Measurements from ENCODE around the gene KRTAP12-1. TPM values are rescaled to one million over a fixed set of nuclear protein-coding genes. Genes with fewer than 3 reads are reported as not detected.
A peak's percentile ranks its signal among the peaks of the same experiment; 100 is the strongest.

Gene KRTAP12-1
- total RNA-seq, 1 donor from 2014 or later: not detected

DNA sequence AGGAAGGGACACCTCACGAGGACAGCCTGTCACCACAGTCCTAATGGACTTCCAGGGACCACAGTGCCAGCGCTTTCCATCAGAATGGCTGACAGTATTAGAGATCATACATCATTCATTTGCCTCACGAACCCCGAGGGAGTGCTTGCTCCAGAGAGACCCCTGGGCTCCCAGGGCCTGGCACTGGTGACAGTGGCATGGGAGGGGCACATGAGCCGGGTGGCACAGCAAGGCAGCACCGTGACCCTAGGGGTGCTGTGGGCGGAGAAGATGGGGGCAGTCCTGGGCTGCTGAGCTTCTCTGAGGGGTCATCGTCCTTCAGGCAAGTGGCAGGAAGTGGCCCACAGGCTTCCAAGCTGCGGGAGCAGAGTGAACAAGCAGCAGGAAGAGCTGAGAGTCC, 45.8 kb upstream of the KRTAP12-1 start:
- no peak overlapping the region for H3K4me3 ChIP-seq (ENCODE audit: insufficient read depth, low read depth, low read length)
- no peaks in the 10 kb centered on the region for H4K20me1 ChIP-seq (ENCODE audit: insufficient read depth, low read length)
- no peak overlapping the region for H3K4me2 ChIP-seq (ENCODE audit: low read length)
- no peaks in the 10 kb centered on the region for H3K79me2 ChIP-seq (ENCODE audit: insufficient read depth, low read length)
- H3K4me1 Mint-ChIP-seq (ENCODE audit: low read depth, unreplicated experiment): peaks cover 4% of the 10 kb centered on the region
- H3K4me1 ChIP-seq (ENCODE audit: insufficient read depth, low read length): no peaks in the 10 kb centered on the region
- H3K27me3 Mint-ChIP-seq (ENCODE audit: low read depth, unreplicated experiment): peaks cover 63% of the 10 kb centered on the region
- TF ChIP-seq, protein P1, sequence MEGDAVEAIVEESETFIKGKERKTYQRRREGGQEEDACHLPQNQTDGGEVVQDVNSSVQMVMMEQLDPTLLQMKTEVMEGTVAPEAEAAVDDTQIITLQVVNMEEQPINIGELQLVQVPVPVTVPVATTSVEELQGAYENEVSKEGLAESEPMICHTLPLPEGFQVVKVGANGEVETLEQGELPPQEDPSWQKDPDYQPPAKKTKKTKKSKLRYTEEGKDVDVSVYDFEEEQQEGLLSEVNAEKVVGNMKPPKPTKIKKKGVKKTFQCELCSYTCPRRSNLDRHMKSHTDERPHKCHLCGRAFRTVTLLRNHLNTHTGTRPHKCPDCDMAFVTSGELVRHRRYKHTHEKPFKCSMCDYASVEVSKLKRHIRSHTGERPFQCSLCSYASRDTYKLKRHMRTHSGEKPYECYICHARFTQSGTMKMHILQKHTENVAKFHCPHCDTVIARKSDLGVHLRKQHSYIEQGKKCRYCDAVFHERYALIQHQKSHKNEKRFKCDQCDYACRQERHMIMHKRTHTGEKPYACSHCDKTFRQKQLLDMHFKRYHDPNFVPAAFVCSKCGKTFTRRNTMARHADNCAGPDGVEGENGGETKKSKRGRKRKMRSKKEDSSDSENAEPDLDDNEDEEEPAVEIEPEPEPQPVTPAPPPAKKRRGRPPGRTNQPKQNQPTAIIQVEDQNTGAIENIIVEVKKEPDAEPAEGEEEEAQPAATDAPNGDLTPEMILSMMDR (IDR thresholded peaks at IDR 0.05; ENCODE audit: insufficient read depth, low read depth, low read length): no peak
- TF ChIP-seq EZH2 (IDR thresholded peaks at IDR 0.05; ENCODE audit: insufficient read depth, low read length): no peak
- no peaks in the 10 kb centered on the region for H3K36me3 Mint-ChIP-seq (ENCODE audit: low read depth, unreplicated experiment)
- DNase-seq (ENCODE audit: low read depth): no peak
- H3K27me3 ChIP-seq (ENCODE audit: insufficient read depth, low read length): peaks cover 12% of the 10 kb centered on the region
- no peak overlapping the region for H2AFZ ChIP-seq (ENCODE audit: low read depth, low read length)
- H3K9me3 Mint-ChIP-seq (ENCODE audit: unreplicated experiment): peaks cover under 1% of the 10 kb centered on the region
- no peak overlapping the region for H3K27ac ChIP-seq (ENCODE audit: low read depth, low read length)
- H3K9ac ChIP-seq (ENCODE audit: low read length): no peak overlapping the region
- H3K27ac Mint-ChIP-seq (ENCODE audit: unreplicated experiment): no peak overlapping the region
- no peak overlapping the region for H3K4me3 Mint-ChIP-seq (ENCODE audit: unreplicated experiment)
- H3K9me3 ChIP-seq (ENCODE audit: insufficient read depth, low read depth, low read length): peaks cover 5% of the 10 kb centered on the region
- FAIRE-seq: no peak
- H3K36me3 ChIP-seq (ENCODE audit: insufficient read depth, low read length): no peaks in the 10 kb centered on the region

DNA sequence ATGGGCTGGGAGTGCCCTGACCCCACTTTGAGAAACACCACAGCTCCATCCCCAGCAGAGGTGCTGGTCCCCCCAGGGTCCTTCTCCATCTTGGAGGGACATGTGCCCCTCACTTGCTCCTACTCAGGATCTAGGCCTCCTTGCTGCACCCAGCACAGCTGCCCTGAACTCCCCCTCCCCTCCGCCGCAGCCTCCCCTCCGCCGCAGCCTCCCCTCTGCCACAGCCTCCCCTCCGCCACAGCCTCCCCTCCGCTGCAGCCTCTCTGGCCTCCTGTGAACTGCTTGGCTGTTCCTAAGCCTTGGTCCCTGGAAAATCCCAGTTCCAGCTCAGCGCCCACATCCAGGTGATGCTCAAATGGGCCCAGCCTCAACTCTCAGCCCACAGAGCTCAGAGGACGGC, 45.4 kb upstream of the KRTAP12-1 start:
- Histone ChIP-seq H3K4me3 (ENCODE audit: insufficient read depth, low read depth, low read length) (no peak overlapping the region), H3K9me3 (ENCODE audit: insufficient read depth, low read depth, low read length) (peaks cover 5% of the 10 kb centered on the region), H3K36me3 (ENCODE audit: insufficient read depth, low read length) (no peaks in the 10 kb centered on the region), H3K9ac (ENCODE audit: low read length) (no peak overlapping the region), H3K4me2 (ENCODE audit: low read length) (no peak overlapping the region), H3K27ac (ENCODE audit: low read depth, low read length) (no peak overlapping the region), H3K79me2 (ENCODE audit: insufficient read depth, low read length) (no peaks in the 10 kb centered on the region), H2AFZ (ENCODE audit: low read depth, low read length) (no peak overlapping the region), H4K20me1 (ENCODE audit: insufficient read depth, low read length) (no peaks in the 10 kb centered on the region), H3K4me1 (ENCODE audit: insufficient read depth, low read length) (no peaks in the 10 kb centered on the region), H3K27me3 (ENCODE audit: insufficient read depth, low read length) (peaks cover 15% of the 10 kb centered on the region)
- DNase-seq (ENCODE audit: low read depth) (no peak), FAIRE-seq (no peak)
- Mint-ChIP-seq H3K9me3 (ENCODE audit: unreplicated experiment) (peaks cover 4% of the 10 kb centered on the region), H3K4me3 (ENCODE audit: unreplicated experiment) (no peak overlapping the region), H3K4me1 (ENCODE audit: low read depth, unreplicated experiment) (peaks cover 6% of the 10 kb centered on the region), H3K36me3 (ENCODE audit: low read depth, unreplicated experiment) (no peaks in the 10 kb centered on the region), H3K27ac (ENCODE audit: unreplicated experiment) (peak overlapping the region; percentile 26), H3K27me3 (ENCODE audit: low read depth, unreplicated experiment) (peaks cover 67% of the 10 kb centered on the region)
- TF ChIP-seq EZH2 (IDR thresholded peaks at IDR 0.05; ENCODE audit: insufficient read depth, low read length): no peak
- TF ChIP-seq, protein P1 (IDR thresholded peaks at IDR 0.05; ENCODE audit: insufficient read depth, low read depth, low read length): no peak

DNA sequence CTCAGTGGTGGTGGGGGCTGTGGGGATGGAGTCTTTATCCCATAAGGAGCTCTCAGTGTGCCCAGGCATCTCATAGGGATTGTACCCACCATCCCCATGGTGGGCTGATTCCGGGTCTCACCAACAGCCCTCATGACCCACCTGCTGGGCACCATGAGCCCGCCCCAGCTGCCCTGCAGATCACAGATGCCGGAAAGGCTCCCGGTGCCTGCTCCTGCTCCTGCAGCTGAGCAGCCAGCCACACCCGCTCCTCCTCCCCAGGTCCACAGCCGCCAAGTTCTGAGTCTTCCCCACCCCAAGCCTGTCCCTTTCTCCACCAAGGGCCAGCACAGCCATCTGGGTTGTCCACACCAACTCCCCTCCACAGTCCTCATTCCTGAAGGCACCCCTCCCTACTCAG, 44.9 kb upstream of the KRTAP12-1 start:
- Mint-ChIP-seq H3K9me3 (ENCODE audit: unreplicated experiment) (peaks cover 4% of the 10 kb centered on the region), H3K27ac (ENCODE audit: unreplicated experiment) (no peak overlapping the region), H3K4me3 (ENCODE audit: unreplicated experiment) (no peak overlapping the region), H3K27me3 (ENCODE audit: low read depth, unreplicated experiment) (peaks cover 64% of the 10 kb centered on the region), H3K36me3 (ENCODE audit: low read depth, unreplicated experiment) (no peaks in the 10 kb centered on the region), H3K4me1 (ENCODE audit: low read depth, unreplicated experiment) (peaks cover 6% of the 10 kb centered on the region)
- Histone ChIP-seq H3K79me2 (ENCODE audit: insufficient read depth, low read length) (no peaks in the 10 kb centered on the region), H3K9me3 (ENCODE audit: insufficient read depth, low read depth, low read length) (peaks cover 3% of the 10 kb centered on the region), H3K4me2 (ENCODE audit: low read length) (no peak overlapping the region), H3K27me3 (ENCODE audit: insufficient read depth, low read length) (peaks cover 15% of the 10 kb centered on the region), H3K4me3 (ENCODE audit: insufficient read depth, low read depth, low read length) (no peak overlapping the region), H3K27ac (ENCODE audit: low read depth, low read length) (no peak overlapping the region), H3K4me1 (ENCODE audit: insufficient read depth, low read length) (no peaks in the 10 kb centered on the region), H4K20me1 (ENCODE audit: insufficient read depth, low read length) (no peaks in the 10 kb centered on the region), H3K9ac (ENCODE audit: low read length) (no peak overlapping the region), H2AFZ (ENCODE audit: low read depth, low read length) (no peak overlapping the region), H3K36me3 (ENCODE audit: insufficient read depth, low read length) (no peaks in the 10 kb centered on the region)
- no peak for FAIRE-seq
- TF ChIP-seq, protein P1 (IDR thresholded peaks at IDR 0.05; ENCODE audit: insufficient read depth, low read depth, low read length): no peak
- TF ChIP-seq EZH2 (IDR thresholded peaks at IDR 0.05; ENCODE audit: insufficient read depth, low read length): no peak
- no peak for DNase-seq (ENCODE audit: low read depth)
